Astrocyte of the cerebellum (primary cell): ENCODE measurements around the gene SYNGR2.

Experiments used
- DNase-seq: peaks from one replicate; pipeline ENCODE4 v3.0.0-alpha.2; 2011; ENCODE audit warnings: low read depth
- H3K4me3 ChIP-seq: 2 replicates; pipeline ENCODE4 v1.5.1; 2011; ENCODE audit warnings: mild to moderate bottlenecking, low read depth, low read length, moderate library complexity
- in situ Hi-C: cut with HindIII; loops from 2 replicates; pipeline ENCODE4 v1.10.0; 2017; ENCODE audit warnings: low sequenced_read_pairs
- TF ChIP-seq, protein P1 (sequence below): IDR thresholded peaks from 2 replicates; pipeline ENCODE4 v1.5.1; 2012; ENCODE audit warnings: low read length, low read depth, moderate library complexity, mild to moderate bottlenecking; ENCODE audit errors: missing control alignments

SYNGR2 gene

GRCh38 chr17:78174870-78175642 lies 6.7 kb downstream of the SYNGR2 start:
- TF ChIP-seq, protein P1, sequence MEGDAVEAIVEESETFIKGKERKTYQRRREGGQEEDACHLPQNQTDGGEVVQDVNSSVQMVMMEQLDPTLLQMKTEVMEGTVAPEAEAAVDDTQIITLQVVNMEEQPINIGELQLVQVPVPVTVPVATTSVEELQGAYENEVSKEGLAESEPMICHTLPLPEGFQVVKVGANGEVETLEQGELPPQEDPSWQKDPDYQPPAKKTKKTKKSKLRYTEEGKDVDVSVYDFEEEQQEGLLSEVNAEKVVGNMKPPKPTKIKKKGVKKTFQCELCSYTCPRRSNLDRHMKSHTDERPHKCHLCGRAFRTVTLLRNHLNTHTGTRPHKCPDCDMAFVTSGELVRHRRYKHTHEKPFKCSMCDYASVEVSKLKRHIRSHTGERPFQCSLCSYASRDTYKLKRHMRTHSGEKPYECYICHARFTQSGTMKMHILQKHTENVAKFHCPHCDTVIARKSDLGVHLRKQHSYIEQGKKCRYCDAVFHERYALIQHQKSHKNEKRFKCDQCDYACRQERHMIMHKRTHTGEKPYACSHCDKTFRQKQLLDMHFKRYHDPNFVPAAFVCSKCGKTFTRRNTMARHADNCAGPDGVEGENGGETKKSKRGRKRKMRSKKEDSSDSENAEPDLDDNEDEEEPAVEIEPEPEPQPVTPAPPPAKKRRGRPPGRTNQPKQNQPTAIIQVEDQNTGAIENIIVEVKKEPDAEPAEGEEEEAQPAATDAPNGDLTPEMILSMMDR, result no peak
- no peak for DNase-seq
- in situ Hi-C loops, result no loop called here
- no peak overlapping the region for H3K4me3 ChIP-seq

GRCh38 chr17:78175643-78175981 lies 7.2 kb downstream of the SYNGR2 start:
- TF ChIP-seq, protein P1, result no peak
- no peak overlapping the region for H3K4me3 ChIP-seq
- no peak for DNase-seq
- in situ Hi-C loops, result no loop called here

DNA sequence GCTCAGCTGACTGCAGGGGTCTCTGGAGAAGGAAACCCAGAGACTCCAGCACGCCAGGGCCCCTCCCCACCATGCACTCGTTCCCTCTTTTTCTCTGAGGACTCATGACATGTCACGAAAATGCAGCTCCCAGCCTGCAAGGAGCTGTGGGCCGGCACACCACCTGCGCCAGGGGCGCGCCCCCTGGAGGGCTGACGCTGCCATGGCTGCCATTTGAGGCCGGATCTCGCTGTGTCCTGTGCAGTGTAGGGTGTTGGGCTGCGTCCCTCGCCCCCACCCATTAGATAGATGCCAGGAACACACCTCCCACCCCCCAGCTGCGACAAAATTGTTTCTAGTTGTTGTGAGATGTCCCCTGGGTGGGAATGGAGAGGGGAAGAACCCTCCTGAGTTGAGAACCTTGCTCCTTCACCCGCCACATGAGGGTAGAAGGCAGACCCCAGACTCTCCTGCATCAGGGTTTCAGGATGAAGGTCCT lies 8.2 kb downstream of the SYNGR2 start:
- H3K4me3 ChIP-seq, result no peak overlapping the region
- TF ChIP-seq, protein P1, result peak; percentile 85
- DNase-seq, result no peak
- in situ Hi-C loops, result no loop called here

GRCh38 chr17:78179372-78179771 lies 11.0 kb downstream of the SYNGR2 start:
- in situ Hi-C loops, result no loop called here

DNA sequence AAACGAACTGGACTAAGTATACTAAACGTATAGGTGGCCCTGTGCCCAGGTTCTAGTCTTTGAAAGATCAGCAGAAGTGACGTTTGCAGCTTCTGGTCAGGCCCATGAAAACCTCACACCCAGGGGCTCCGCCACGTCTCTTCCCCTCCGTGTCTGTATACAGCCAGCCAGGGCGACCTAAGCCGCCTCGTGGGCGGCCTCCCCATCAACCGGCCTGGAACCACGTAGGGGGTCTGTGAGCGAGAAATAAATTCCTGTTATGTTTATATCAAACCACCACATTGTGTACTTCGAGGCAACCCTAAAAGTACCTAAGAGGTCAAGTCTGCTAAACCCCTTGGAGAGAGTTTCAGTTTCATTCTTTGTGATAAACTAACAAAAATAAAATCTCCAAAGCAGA lies 11.7 kb downstream of the SYNGR2 start:
- DNase-seq, result no peak
- TF ChIP-seq, protein P1, result no peak
- in situ Hi-C loops, result no loop called here
- H3K4me3 ChIP-seq, result no peak overlapping the region

More at GRCh38 chr17:78179372-78179771, 11.0 kb downstream of the SYNGR2 start:
- no peak overlapping the region for H3K4me3 ChIP-seq
- no peak for DNase-seq
- TF ChIP-seq, protein P1, result no peak

- TF ChIP-seq, protein P1, result no peak
- in situ Hi-C loops, result no loop called here
- DNase-seq, result no peak
- no peak overlapping the region for H3K4me3 ChIP-seq
Measured at GRCh38 chr17:78180508-78180907, 12.1 kb downstream of the SYNGR2 start.
